ENCODE data around the gene TOR1B.

TOR1B gene

GRCh38 chr9:129834489-129835127 lies 31.6 kb downstream of the TOR1B start:
- H3K9ac ChIP-seq (ENCODE audit: low read depth, low read length): peak overlapping the region; percentile 76
- peaks cover 38% of the 10 kb centered on the region for H3K36me3 ChIP-seq (ENCODE audit: insufficient read depth, low read length)
- peak overlapping the region; percentile 85 for H3K4me3 ChIP-seq (ENCODE audit: low read length)
- peaks cover 12% of the 10 kb centered on the region for H3K4me1 ChIP-seq (ENCODE audit: insufficient read depth, low read length)
- no peaks in the 10 kb centered on the region for H3K27me3 ChIP-seq (ENCODE audit: insufficient read depth, low read length)
- no peaks in the 10 kb centered on the region for H3K9me3 ChIP-seq (ENCODE audit: insufficient read depth, low read depth, low read length)
- 5% methylated on average over 32 of the region's 32 CpGs for WGBS
- 0 out of 2 replicates have a peak overlapping the region, but pooled peaks have one; percentile 9 for H3K27ac ChIP-seq (ENCODE audit: low read depth, low read length)

DNA sequence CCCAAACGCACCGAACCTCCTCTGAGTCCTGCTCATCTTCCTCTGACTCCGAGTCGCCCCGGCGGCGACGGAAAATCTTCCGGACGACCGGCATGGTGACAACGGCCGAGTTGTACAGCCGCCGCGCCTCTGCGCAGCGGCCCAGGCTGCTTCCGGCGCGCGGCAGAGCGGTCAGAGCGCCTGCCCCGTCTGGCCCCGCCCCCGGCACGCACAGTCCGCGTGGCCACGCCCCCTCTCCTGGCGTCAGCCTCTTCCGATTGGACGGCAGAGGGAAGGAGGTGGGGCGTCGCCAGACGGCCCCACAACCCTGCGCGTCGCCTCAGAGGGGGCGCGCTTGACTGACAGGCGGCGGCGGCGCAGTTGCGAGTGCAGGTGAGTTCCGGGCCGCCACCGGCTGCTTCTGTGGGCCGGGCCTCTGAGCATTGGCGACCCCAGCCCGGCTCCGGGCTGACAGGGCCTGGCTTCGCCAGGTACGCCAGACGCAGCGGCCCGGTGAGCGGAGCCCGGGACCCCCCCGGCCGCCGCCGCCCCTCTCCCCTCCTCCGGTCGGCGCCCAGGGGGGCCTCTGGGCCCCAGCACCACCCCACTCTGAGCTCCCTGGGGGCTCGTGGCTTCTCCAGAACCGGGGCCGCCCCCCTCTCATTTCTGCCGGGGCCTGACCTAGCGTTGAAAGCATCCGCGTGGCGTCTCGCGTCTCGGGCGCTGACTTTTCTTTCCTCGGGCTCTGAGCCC lies 32.3 kb downstream of the TOR1B start, which contains the start of the genes C9orf78 and USP20:
C9orf78 (minus strand) TSS at position 148 of the 732 bp plus-strand sequence; CDS start at position 94, 54 bp downstream.
USP20 (plus strand) TSS at position 331 of the 732 bp plus-strand sequence. CDS start 17,098 bp downstream, outside the sequence.
- H3K27ac ChIP-seq (ENCODE audit: low read depth, low read length): peak within 1 kb of the TSS; percentile 31; the same call in 1 of the 2 replicates
- H3K4me1 ChIP-seq (ENCODE audit: insufficient read depth, low read length): peaks cover 12% of the 10 kb centered on the region
- H3K36me3 ChIP-seq (ENCODE audit: insufficient read depth, low read length): peaks cover 31% of the 10 kb centered on the region
- H3K27me3 ChIP-seq (ENCODE audit: insufficient read depth, low read length): no peaks in the 10 kb centered on the region
- H3K9me3 ChIP-seq (ENCODE audit: insufficient read depth, low read depth, low read length): no peaks in the 10 kb centered on the region
- H3K9ac ChIP-seq (ENCODE audit: low read depth, low read length): peak within 1 kb of the TSS; percentile 76
- under 1% methylated on average over 81 of the region's 81 CpGs for WGBS
- peak within 1 kb of the TSS; percentile 85 for H3K4me3 ChIP-seq (ENCODE audit: low read length)

DNA sequence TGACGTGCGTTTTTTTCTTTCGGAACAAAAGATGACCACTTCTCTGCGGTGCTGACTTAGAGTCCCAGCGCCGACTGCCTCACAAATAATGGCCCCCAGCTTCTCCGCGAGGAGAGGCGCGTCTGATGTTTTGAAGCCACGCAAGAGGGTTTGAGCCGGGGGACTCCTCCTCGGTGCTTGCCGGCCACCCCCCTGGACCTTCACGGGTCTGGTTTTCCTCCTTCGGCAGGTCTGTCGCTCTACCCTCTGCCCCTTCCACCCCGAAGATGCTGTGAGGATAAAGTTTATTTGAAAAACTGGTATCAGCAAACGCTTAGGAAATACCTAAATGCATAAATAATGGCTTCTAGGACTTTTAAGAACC lies 32.9 kb downstream of the TOR1B start:
- no peaks in the 10 kb centered on the region for H3K9me3 ChIP-seq (ENCODE audit: insufficient read depth, low read depth, low read length)
- H3K4me1 ChIP-seq (ENCODE audit: insufficient read depth, low read length): peaks cover 12% of the 10 kb centered on the region
- peak overlapping the region; percentile 85 for H3K4me3 ChIP-seq (ENCODE audit: low read length)
- H3K9ac ChIP-seq (ENCODE audit: low read depth, low read length): peak overlapping the region; percentile 67
- no peaks in the 10 kb centered on the region for H3K27me3 ChIP-seq (ENCODE audit: insufficient read depth, low read length)
- H3K27ac ChIP-seq (ENCODE audit: low read depth, low read length): no peak overlapping the region; the same call in 1 of the 2 replicates
- 3% methylated on average over 17 of the region's 19 CpGs for WGBS
- H3K36me3 ChIP-seq (ENCODE audit: insufficient read depth, low read length): peaks cover 25% of the 10 kb centered on the region

GRCh38 chr9:129836311-129837007 lies 33.5 kb downstream of the TOR1B start:
- Histone ChIP-seq H3K27me3 (ENCODE audit: insufficient read depth, low read length) (no peaks in the 10 kb centered on the region), H3K9ac (ENCODE audit: low read depth, low read length) (no peak overlapping the region; the same call in 1 of the 2 replicates), H3K36me3 (ENCODE audit: insufficient read depth, low read length) (peaks cover 19% of the 10 kb centered on the region), H3K4me1 (ENCODE audit: insufficient read depth, low read length) (peaks cover 12% of the 10 kb centered on the region), H3K27ac (ENCODE audit: low read depth, low read length) (no peak overlapping the region), H3K9me3 (ENCODE audit: insufficient read depth, low read depth, low read length) (no peaks in the 10 kb centered on the region), H3K4me3 (ENCODE audit: low read length) (peak overlapping the region; percentile 85)
- WGBS: 64% methylated on average over 16 of the region's 16 CpGs

DNA sequence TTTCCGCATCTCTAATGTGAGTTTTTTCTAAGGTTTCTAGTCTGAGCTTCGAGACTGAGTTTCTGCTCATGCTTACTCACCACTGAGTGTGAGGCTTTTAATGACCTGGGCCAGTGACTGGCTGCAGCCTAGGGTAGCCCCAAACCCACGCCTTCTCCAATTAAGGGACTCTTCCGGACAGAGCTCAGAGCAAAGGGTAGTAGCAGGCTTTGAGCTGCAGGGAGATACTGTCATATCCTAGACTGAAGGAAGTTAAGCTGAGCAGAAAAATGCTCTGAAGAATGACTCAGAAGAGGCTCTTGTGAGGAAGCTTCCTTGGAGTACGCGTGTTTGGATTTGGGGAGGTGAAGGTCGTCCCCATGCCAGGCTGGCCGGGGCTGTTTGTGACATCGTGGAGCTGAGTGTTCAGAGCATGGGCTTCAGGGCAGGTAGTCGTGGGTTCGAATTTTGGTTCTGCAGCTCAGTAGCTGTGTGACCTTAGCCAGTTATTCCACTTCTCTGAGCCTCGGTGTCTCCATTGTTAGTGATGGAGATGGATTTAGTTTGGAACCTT lies 35.8 kb downstream of the TOR1B start:
- H3K36me3 ChIP-seq (ENCODE audit: insufficient read depth, low read length): no peaks in the 10 kb centered on the region
- no peak overlapping the region for H3K4me3 ChIP-seq (ENCODE audit: low read length)
- no peaks in the 10 kb centered on the region for H3K27me3 ChIP-seq (ENCODE audit: insufficient read depth, low read length)
- H3K9me3 ChIP-seq (ENCODE audit: insufficient read depth, low read depth, low read length): no peaks in the 10 kb centered on the region
- peaks cover 12% of the 10 kb centered on the region for H3K4me1 ChIP-seq (ENCODE audit: insufficient read depth, low read length)
- 85% methylated on average over 12 of the region's 12 CpGs for WGBS
- no peak overlapping the region for H3K27ac ChIP-seq (ENCODE audit: low read depth, low read length)
- no peak overlapping the region for H3K9ac ChIP-seq (ENCODE audit: low read depth, low read length)

GRCh38 chr9:129839324-129840023 lies 36.5 kb downstream of the TOR1B start:
- no peaks in the 10 kb centered on the region for H3K36me3 ChIP-seq (ENCODE audit: insufficient read depth, low read length)
- no peak overlapping the region for H3K9ac ChIP-seq (ENCODE audit: low read depth, low read length)
- H3K4me1 ChIP-seq (ENCODE audit: insufficient read depth, low read length): peaks cover 12% of the 10 kb centered on the region
- H3K4me3 ChIP-seq (ENCODE audit: low read length): no peak overlapping the region
- 73% methylated on average over 10 of the region's 10 CpGs for WGBS
- no peak overlapping the region for H3K27ac ChIP-seq (ENCODE audit: low read depth, low read length)
- no peaks in the 10 kb centered on the region for H3K9me3 ChIP-seq (ENCODE audit: insufficient read depth, low read depth, low read length)
- no peaks in the 10 kb centered on the region for H3K27me3 ChIP-seq (ENCODE audit: insufficient read depth, low read length)

DNA sequence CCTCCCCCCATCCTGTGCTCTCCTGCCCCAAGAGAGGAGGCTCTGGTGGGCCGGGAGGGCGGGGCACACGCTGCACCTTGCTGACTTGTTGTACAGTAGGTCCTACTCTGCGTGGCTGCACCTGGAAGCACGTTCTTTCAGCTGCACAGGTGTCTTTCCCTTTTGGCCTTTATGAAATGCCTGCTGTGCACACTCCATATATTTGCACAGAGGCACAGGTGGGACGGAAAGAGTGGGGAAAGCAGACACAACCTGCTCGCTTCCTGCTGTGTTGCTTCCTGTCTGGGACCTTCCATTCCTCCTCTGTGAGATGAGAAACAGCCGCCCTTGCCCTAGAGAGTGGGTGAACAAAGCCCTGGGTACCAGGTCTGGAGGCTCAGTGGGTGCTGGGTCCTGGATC lies 37.0 kb downstream of the TOR1B start:
- Histone ChIP-seq H3K36me3 (ENCODE audit: insufficient read depth, low read length) (no peaks in the 10 kb centered on the region), H3K27me3 (ENCODE audit: insufficient read depth, low read length) (no peaks in the 10 kb centered on the region), H3K9ac (ENCODE audit: low read depth, low read length) (no peak overlapping the region), H3K4me1 (ENCODE audit: insufficient read depth, low read length) (peaks cover 12% of the 10 kb centered on the region), H3K9me3 (ENCODE audit: insufficient read depth, low read depth, low read length) (no peaks in the 10 kb centered on the region), H3K4me3 (ENCODE audit: low read length) (no peak overlapping the region), H3K27ac (ENCODE audit: low read depth, low read length) (no peak overlapping the region)
- WGBS: 89% methylated on average over 8 of the region's 8 CpGs

DNA sequence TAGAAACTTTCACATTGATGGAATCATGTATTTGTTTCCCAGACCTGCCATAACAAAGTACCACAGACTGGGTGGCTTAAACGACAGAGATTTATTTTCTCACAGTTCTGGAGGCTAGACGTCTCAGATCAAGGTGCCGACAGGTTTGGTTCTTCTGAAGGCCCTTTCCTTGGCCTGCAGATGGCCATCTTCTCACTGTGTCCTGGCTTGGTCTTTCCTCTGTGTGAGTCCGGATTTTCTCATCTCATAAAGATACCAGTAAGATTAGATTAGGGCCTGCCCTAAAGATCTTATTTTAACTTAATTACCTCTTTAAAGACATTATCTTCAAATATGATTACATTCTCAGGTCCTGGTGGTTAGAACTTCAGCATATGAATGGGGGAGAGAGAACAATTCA lies 38.1 kb downstream of the TOR1B start:
- Histone ChIP-seq H3K9me3 (ENCODE audit: insufficient read depth, low read depth, low read length) (no peaks in the 10 kb centered on the region), H3K9ac (ENCODE audit: low read depth, low read length) (no peak overlapping the region), H3K4me1 (ENCODE audit: insufficient read depth, low read length) (peaks cover 12% of the 10 kb centered on the region), H3K36me3 (ENCODE audit: insufficient read depth, low read length) (no peaks in the 10 kb centered on the region), H3K4me3 (ENCODE audit: low read length) (no peak overlapping the region), H3K27ac (ENCODE audit: low read depth, low read length) (no peak overlapping the region), H3K27me3 (ENCODE audit: insufficient read depth, low read length) (no peaks in the 10 kb centered on the region)
- 86% methylated on average over 4 of the region's 4 CpGs for WGBS

- no peaks in the 10 kb centered on the region for H3K4me1 ChIP-seq (ENCODE audit: insufficient read depth, low read length)
- no peak overlapping the region for H3K4me3 ChIP-seq (ENCODE audit: low read length)
- H3K9ac ChIP-seq (ENCODE audit: low read depth, low read length): no peak overlapping the region
- no peaks in the 10 kb centered on the region for H3K27me3 ChIP-seq (ENCODE audit: insufficient read depth, low read length)
- no peak overlapping the region for H3K27ac ChIP-seq (ENCODE audit: low read depth, low read length)
- no peaks in the 10 kb centered on the region for H3K9me3 ChIP-seq (ENCODE audit: insufficient read depth, low read depth, low read length)
- 0 out of 2 replicates have a peak, but pooled peaks cover 3% of the 10 kb centered on the region for H3K36me3 ChIP-seq (ENCODE audit: insufficient read depth, low read length)
- WGBS: 100% methylated on average over 1 of the region's 2 CpGs
These were observed 42.4 kb downstream of the TOR1B start for GRCh38 chr9:129845373-129845772.

DNA sequence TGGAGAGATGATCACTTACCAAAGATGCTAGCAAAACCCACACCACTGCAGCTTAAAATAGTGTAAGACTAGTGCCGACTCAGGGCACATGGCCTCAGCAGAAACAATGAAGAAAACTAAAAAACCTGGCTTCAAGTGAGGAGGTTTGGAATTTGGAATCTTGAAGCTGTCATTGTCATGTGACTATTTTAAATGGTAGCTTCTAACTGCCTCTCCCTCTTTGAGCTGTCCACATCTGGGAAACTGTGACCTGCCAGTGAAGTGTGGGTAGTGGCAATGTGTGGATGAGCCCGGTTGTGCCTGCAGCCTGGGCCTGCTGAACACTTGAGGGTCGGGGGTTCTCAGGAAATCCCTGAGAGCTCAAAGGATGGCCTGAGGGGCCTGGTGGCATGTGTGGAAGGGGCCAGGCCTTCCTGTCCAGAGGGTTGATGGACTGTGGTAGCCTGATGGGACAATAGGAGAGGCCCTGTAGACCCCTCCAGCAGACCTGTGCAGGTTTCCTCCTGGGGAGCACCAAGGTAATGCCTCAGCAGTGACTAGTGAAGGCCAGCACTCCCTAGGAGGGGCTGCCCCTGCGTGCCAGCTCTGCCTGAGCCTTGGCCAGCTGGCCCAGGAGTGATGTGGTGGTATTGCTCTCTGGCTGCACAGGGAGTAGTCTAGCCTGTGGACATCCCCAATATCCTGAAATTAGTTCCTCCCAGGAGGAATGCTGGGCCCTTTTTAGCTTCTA lies 45.9 kb downstream of the TOR1B start:
- Histone ChIP-seq H3K27ac (ENCODE audit: low read depth, low read length) (no peak overlapping the region), H3K36me3 (ENCODE audit: insufficient read depth, low read length) (peaks cover 20% of the 10 kb centered on the region), H3K4me3 (ENCODE audit: low read length) (no peak overlapping the region), H3K9me3 (ENCODE audit: insufficient read depth, low read depth, low read length) (no peaks in the 10 kb centered on the region), H3K4me1 (ENCODE audit: insufficient read depth, low read length) (no peaks in the 10 kb centered on the region), H3K27me3 (ENCODE audit: insufficient read depth, low read length) (no peaks in the 10 kb centered on the region), H3K9ac (ENCODE audit: low read depth, low read length) (peak overlapping the region; percentile 14; the same call in 1 of the 2 replicates)
- WGBS: 91% methylated on average over 4 of the region's 4 CpGs
